ENCODE data around the gene LRMDA.

- no peak for TF ChIP-seq CTCF (IDR thresholded peaks at IDR 0.05)
- TF ChIP-seq POLR2A (IDR thresholded peaks at IDR 0.05) = no peak
Measured at GRCh38 chr10:76025124-76025477, 593.7 kb downstream of the LRMDA start.
